ENCODE measurements around the gene GPI.

DNA sequence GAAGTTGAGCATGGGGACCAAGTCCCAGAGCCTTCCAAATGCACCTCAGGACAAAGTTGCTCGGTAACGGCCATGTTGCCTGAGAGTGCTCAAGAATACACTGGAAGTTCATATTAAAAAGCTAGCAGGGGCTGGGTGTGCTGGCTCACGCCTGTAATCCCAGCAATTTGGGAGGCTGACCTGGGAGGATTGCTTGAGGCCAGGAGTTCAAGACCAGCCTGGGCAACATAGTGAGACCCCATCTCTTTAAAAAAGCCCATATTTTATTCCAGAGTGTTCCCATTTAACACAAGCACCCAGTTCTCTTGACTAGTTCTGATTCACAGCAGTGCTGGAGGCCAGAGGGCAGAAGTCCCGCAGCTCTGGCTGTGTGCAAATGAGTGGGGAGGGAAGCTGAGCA, 8.1 kb upstream of the GPI start:
- TF ChIP-seq, protein P1, sequence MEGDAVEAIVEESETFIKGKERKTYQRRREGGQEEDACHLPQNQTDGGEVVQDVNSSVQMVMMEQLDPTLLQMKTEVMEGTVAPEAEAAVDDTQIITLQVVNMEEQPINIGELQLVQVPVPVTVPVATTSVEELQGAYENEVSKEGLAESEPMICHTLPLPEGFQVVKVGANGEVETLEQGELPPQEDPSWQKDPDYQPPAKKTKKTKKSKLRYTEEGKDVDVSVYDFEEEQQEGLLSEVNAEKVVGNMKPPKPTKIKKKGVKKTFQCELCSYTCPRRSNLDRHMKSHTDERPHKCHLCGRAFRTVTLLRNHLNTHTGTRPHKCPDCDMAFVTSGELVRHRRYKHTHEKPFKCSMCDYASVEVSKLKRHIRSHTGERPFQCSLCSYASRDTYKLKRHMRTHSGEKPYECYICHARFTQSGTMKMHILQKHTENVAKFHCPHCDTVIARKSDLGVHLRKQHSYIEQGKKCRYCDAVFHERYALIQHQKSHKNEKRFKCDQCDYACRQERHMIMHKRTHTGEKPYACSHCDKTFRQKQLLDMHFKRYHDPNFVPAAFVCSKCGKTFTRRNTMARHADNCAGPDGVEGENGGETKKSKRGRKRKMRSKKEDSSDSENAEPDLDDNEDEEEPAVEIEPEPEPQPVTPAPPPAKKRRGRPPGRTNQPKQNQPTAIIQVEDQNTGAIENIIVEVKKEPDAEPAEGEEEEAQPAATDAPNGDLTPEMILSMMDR (optimal IDR thresholded peaks at IDR 0.05 in 1 of 3, IDR thresholded peaks at IDR 0.05 in 1 of 3, conservative IDR thresholded peaks at IDR 0.05 in 1 of 3; ENCODE audit: extremely low read depth in 1 of 3, insufficient read depth in 2 of 3, low read length in 3 of 3): no peak
- no peak for TF ChIP-seq EZH2 (IDR thresholded peaks at IDR 0.05; ENCODE audit: low read length)
